HCT116 (cell line): Measurements from ENCODE around the gene ASXL2. TPM values are rescaled to one million over a fixed set of nuclear protein-coding genes. Genes with fewer than 3 reads are reported as not detected.

Experiments
- ATAC-seq: fragments of 200-7000 bp; cut with Tn5 transposase; 2 replicates; pipeline ENCODE4 v1.9.1; 2020; ENCODE audit warnings: mild to moderate bottlenecking, moderate library complexity
- BruUV-seq: library from RNA; stranded (reverse); fragments of 400-500 nt; replicated peaks from 2 replicates; lab custom pipeline; 2021; lab: Mats Ljungman, UMichigan
- CTCF ChIA-PET: fragments of 300-600 bp; sonication (Branson Sonifier 250); formaldehyde crosslinking; loops from one replicate; lab custom pipeline; 2021; ENCODE audit warnings: antibody characterized with exemption; lab: Charles Lee
- POLR2A ChIA-PET: fragments of 300-600, 350-600 bp; sonication (Branson Sonifier 250); formaldehyde crosslinking; loops from one replicate; lab custom pipeline; 2021; ENCODE audit warnings: antibody characterized with exemption; lab: Charles Lee
- RAD21 ChIA-PET, 2 experiments: fragments of 300-600 bp; sonication (Branson Sonifier 250); formaldehyde crosslinking; loops; one replicate each; lab custom pipeline; 2023; ENCODE audit warnings: low total read pairs in 2 of 2; ENCODE audit not compliant: uncharacterized antibody in 2 of 2, unreplicated experiment in 2 of 2, low non-redundant PET in 1 of 2; lab: Charles Lee
- DNase-seq: peaks from one replicate; pipeline ENCODE4 v3.0.0-alpha.2; 2010; ENCODE audit warnings: low read depth, low spot score
- H2AFZ ChIP-seq: fragments of 200-600 bp; shearing (Covaris generic), sonication (generic); 2 replicates; pipeline ENCODE4 v1.6.1; 2017; ENCODE audit warnings: low read depth, mixed run types, mixed read lengths, antibody characterized with exemption, low read length; ENCODE audit not compliant: poor library complexity, severe bottlenecking
- H3K27ac ChIP-seq: 2 replicates; pipeline ENCODE4 v1.5.1; 2012; ENCODE audit warnings: low read depth, low read length
- H3K27me3 ChIP-seq: fragments of 200-600 bp; sonication (generic); 2 replicates; pipeline ENCODE4 v1.6.1; 2016; ENCODE audit warnings: mixed run types, low read length, mixed read lengths; ENCODE audit not compliant: insufficient read depth
- H3K36me3 ChIP-seq, 2 experiments: fragments of 200-500 bp in 1 of 2; fragments of 200-600 bp in 1 of 2; sonication (Bioruptor generic) in 1 of 2; sonication (generic) in 1 of 2; 2 replicates each; pipeline versions ENCODE4 v1.5.1 to v1.6.1; 2014 to 2016; ENCODE audit warnings: low read length in 2 of 2, inconsistent platforms in 1 of 2, mixed read lengths in 1 of 2, mixed run types in 1 of 2; ENCODE audit not compliant: insufficient read depth in 2 of 2, control insufficient read depth in 1 of 2
- H3K4me1 ChIP-seq, 2 experiments: fragments of 200-600 bp in 1 of 2; sonication (generic) in 1 of 2; 2 replicates each; pipeline versions ENCODE4 v1.5.1 to v1.6.1; 2012 to 2017; ENCODE audit warnings: low read length in 2 of 2, inconsistent platforms in 1 of 2, mild to moderate bottlenecking in 1 of 2, mixed read lengths in 1 of 2, mixed run types in 1 of 2, moderate library complexity in 1 of 2; ENCODE audit not compliant: insufficient read depth in 2 of 2, control insufficient read depth in 1 of 2
- H3K4me2 ChIP-seq: fragments of 200-600 bp; sonication (generic); 2 replicates; pipeline ENCODE4 v1.6.1; 2017; ENCODE audit warnings: mixed run types, low read length, mixed read lengths
- H3K4me3 ChIP-seq, 2 experiments: fragments of 200-600 bp in 1 of 2; sonication (generic) in 1 of 2; replicated peaks in 1 of 2; 2 replicates each; pipeline ENCODE4 v1.5.1; 2011 to 2016; ENCODE audit warnings: low read length in 2 of 2, control low read depth in 1 of 2, low read depth in 1 of 2, mild to moderate bottlenecking in 1 of 2, mixed read lengths in 1 of 2, mixed run types in 1 of 2
- H3K79me2 ChIP-seq: fragments of 200-600 bp; sonication (generic); 2 replicates; pipeline ENCODE4 v1.6.1; 2017; ENCODE audit warnings: mild to moderate bottlenecking, mixed run types, low read length, moderate library complexity, mixed read lengths; ENCODE audit not compliant: insufficient read depth
- H3K9ac ChIP-seq: fragments of 200-600 bp; sonication (generic); 2 replicates; pipeline ENCODE4 v1.6.1; 2016; ENCODE audit warnings: low read length, mixed read lengths
- H3K9me2 ChIP-seq: fragments of 200-600 bp; sonication (generic), shearing (Covaris generic); 2 replicates; pipeline ENCODE4 v1.6.1; 2017; ENCODE audit warnings: mixed run types, mild to moderate bottlenecking, moderate library complexity; ENCODE audit not compliant: insufficient read depth
- H3K9me3 ChIP-seq, 2 experiments: fragments of 200-500 bp in 1 of 2; fragments of 200-600 bp in 1 of 2; sonication (Bioruptor generic) in 1 of 2; sonication (generic) in 1 of 2; 2 replicates each; pipeline ENCODE4 v1.6.1; 2014 to 2017; ENCODE audit warnings: low read length in 2 of 2, mixed read lengths in 2 of 2, inconsistent platforms in 1 of 2, low read depth in 1 of 2, mild to moderate bottlenecking in 1 of 2, mixed run types in 1 of 2, moderate library complexity in 1 of 2; ENCODE audit not compliant: control insufficient read depth in 1 of 2, insufficient read depth in 1 of 2
- H4K20me1 ChIP-seq: fragments of 200-600 bp; sonication (generic), shearing (Covaris generic); 2 replicates; pipeline ENCODE4 v1.6.1; 2017; ENCODE audit warnings: mixed run types, mild to moderate bottlenecking, moderate library complexity; ENCODE audit not compliant: insufficient read depth
- ATF3 ChIP-seq: IDR thresholded peaks from 2 replicates; pipeline ENCODE4 v1.6.1; 2012
- CBX3 ChIP-seq: IDR thresholded peaks from 2 replicates; pipeline ENCODE4 v1.6.1; 2012; ENCODE audit warnings: low read depth
- EGR1 ChIP-seq: IDR thresholded peaks from 2 replicates; pipeline ENCODE4 v1.6.1; 2012; ENCODE audit warnings: low read depth
- EZH2 ChIP-seq: fragments of 200-600 bp; sonication (generic); IDR thresholded peaks from 2 replicates; pipeline ENCODE4 v1.6.1; 2017; ENCODE audit warnings: antibody characterized with exemption, mixed run types
- EZH2phosphoT487 ChIP-seq: fragments of 200-600 bp; IDR thresholded peaks from 2 replicates; pipeline ENCODE4 v1.6.1; 2018; ENCODE audit warnings: antibody characterized with exemption, borderline replicate concordance
- FOSL1 ChIP-seq: IDR thresholded peaks from 2 replicates; pipeline ENCODE4 v1.6.1; 2012; ENCODE audit warnings: low read depth
- JUND ChIP-seq: IDR thresholded peaks from 2 replicates; pipeline ENCODE4 v1.6.1; 2012
- POLR2A ChIP-seq: IDR thresholded peaks from 2 replicates; pipeline ENCODE4 v1.7.0; 2011; ENCODE audit warnings: borderline replicate concordance; ENCODE audit not compliant: insufficient read depth, insufficient read length; ENCODE audit errors: extremely low read depth
- RAD21 ChIP-seq: IDR thresholded peaks from 2 replicates; pipeline ENCODE4 v1.6.1; 2012; ENCODE audit warnings: low read depth, mild to moderate bottlenecking
- SIN3A ChIP-seq: IDR thresholded peaks from 2 replicates; pipeline ENCODE4 v1.6.1; 2012; ENCODE audit warnings: low read depth
- SP1 ChIP-seq: IDR thresholded peaks from 2 replicates; pipeline ENCODE4 v1.6.1; 2012; ENCODE audit warnings: low read depth
- SRF ChIP-seq: IDR thresholded peaks from 2 replicates; pipeline ENCODE4 v1.6.1; 2012; ENCODE audit warnings: low read depth
- TCF7L2 ChIP-seq: IDR thresholded peaks from 2 replicates; pipeline ENCODE4 v1.7.0; 2011; ENCODE audit warnings: borderline replicate concordance, inconsistent platforms; ENCODE audit not compliant: insufficient read depth, insufficient read length; ENCODE audit errors: extremely low read depth
- ZFX ChIP-seq: fragments of 450-650 bp; IDR thresholded peaks from 2 replicates; pipeline ENCODE4 v1.6.1; 2017
- intact Hi-C: fragments of 100-400 bp; cut with micrococcal nuclease; formaldehyde crosslinking; loops from 2 replicates; pipeline ENCODE4 v1.10.0; 2022
- total RNA-seq: library from RNA; stranded (reverse); gene quantifications from one replicate; pipeline ENCODE4 v1.2.1, GENCODE V29; 2021; ENCODE audit not compliant: unreplicated experiment
- TF ChIP-seq, protein P1 (sequence below), 3 experiments: fragments of 200-600 bp in 1 of 3; sonication (generic) in 1 of 3; IDR thresholded peaks in 2 of 3; conservative IDR thresholded peaks in 1 of 3; 2 replicates each; pipeline ENCODE4 v1.5.1; 2012 to 2017; ENCODE audit warnings: low read depth in 2 of 3, low read length in 2 of 3, antibody characterized with exemption in 1 of 3, borderline replicate concordance in 1 of 3, control low read depth in 1 of 3, mild to moderate bottlenecking in 1 of 3, mixed read lengths in 1 of 3, mixed run types in 1 of 3, moderate library complexity in 1 of 3; ENCODE audit not compliant: insufficient read depth in 1 of 3
- TF ChIP-seq, protein P2 (sequence below): IDR thresholded peaks from 2 replicates; pipeline ENCODE4 v1.6.1; 2012; ENCODE audit warnings: low read depth

Gene ASXL2
- total RNA-seq, 1 experiment from 2014 or later: 29.2 TPM

- TF ChIP-seq EGR1: no peak
- no peak for TF ChIP-seq CBX3
- no peak for TF ChIP-seq SRF
- TF ChIP-seq POLR2A: no peak
- TF ChIP-seq EZH2phosphoT487: no peak
- no peak for TF ChIP-seq SP1
- TF ChIP-seq, all 23 proteins: peak for 0
These were observed 157.7 kb downstream of the ASXL2 start (continued) for GRCh38 chr2:25720575-25720974.

DNA sequence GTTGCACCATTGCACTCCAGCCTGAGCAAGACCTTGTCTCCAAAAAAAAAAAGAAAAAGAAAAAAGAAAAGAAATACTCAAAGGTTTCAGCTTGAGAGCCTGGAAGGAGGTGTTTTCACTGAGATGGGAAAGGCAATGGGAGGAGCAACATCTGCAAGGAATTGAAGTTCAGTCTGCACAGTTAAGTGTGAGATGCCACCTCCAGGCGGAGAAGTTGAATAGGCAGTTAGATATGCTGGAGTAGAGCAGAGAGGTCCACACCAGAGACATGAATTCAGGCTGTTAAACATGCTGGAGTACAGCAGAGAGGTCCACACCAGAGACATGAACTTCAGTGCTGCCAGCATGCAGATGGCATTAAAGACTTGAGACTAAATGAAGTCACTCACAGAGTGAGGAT lies 163.5 kb downstream of the ASXL2 start:
- H3K36me3 ChIP-seq: no peaks in the 10 kb centered on the region
- peak; percentile 40; the same call in 1 of the 2 replicates for TF ChIP-seq RAD21
- no peak for TF ChIP-seq ZFX
- TF ChIP-seq, all 23 proteins: peak for 1
- ChIA-PET CTCF (no interaction called here), POLR2A (no interaction called here), RAD21 (no interaction called here)
- ATAC-seq (peak; percentile 70; the same call in 1 of the 2 replicates), DNase-seq (no peak)
- intact Hi-C loops: no loop called here
- no peak overlapping the region for H3K27ac ChIP-seq
- H3K9ac ChIP-seq: no peak overlapping the region
- no peaks in the 10 kb centered on the region for H4K20me1 ChIP-seq
- H3K4me1 ChIP-seq: no peaks in the 10 kb centered on the region
- no peak overlapping the region for H3K4me2 ChIP-seq
- no peaks in the 10 kb centered on the region for H3K9me3 ChIP-seq
- no peaks in the 10 kb centered on the region for H3K9me2 ChIP-seq
- H2AFZ ChIP-seq: no peak overlapping the region
- H3K4me3 ChIP-seq: no peak overlapping the region
- no TSS peak for BruUV-seq
- no peaks in the 10 kb centered on the region for H3K27me3 ChIP-seq
- no peaks in the 10 kb centered on the region for H3K79me2 ChIP-seq

DNA sequence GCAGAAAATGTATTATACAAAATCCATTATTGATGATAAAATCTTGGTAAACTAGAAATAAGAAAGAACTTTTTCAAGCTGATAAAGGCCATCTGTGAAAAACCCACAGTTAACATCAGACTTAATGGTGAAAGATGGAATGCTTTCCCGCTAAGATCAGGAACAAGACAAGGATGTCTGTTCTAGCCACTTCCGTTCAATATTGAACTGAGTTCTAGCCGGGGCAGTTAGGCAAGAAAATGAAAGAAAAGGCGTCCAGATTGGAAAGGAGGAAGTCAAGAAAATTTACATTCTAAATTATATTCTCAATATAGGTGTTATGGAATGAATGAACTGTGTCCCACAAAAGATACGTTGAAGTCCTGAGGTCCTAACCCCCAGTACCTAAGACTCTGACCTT lies 165.8 kb downstream of the ASXL2 start:
- no peak overlapping the region for H3K4me2 ChIP-seq
- ChIA-PET CTCF (no interaction called here), POLR2A (no interaction called here), RAD21 (no interaction called here)
- no peak overlapping the region for H3K27ac ChIP-seq
- ATAC-seq (no peak), DNase-seq (no peak)
- no peak overlapping the region for H3K4me3 ChIP-seq
- no peaks in the 10 kb centered on the region for H3K9me3 ChIP-seq
- no peaks in the 10 kb centered on the region for H3K36me3 ChIP-seq
- H3K27me3 ChIP-seq: no peaks in the 10 kb centered on the region
- no peaks in the 10 kb centered on the region for H4K20me1 ChIP-seq
- no peak for TF ChIP-seq CBX3
- no peak for TF ChIP-seq JUND
- TF ChIP-seq SIN3A: no peak
- TF ChIP-seq TCF7L2: no peak
- no peak for TF ChIP-seq EZH2
- no peak for TF ChIP-seq FOSL1
- TF ChIP-seq, protein P1, sequence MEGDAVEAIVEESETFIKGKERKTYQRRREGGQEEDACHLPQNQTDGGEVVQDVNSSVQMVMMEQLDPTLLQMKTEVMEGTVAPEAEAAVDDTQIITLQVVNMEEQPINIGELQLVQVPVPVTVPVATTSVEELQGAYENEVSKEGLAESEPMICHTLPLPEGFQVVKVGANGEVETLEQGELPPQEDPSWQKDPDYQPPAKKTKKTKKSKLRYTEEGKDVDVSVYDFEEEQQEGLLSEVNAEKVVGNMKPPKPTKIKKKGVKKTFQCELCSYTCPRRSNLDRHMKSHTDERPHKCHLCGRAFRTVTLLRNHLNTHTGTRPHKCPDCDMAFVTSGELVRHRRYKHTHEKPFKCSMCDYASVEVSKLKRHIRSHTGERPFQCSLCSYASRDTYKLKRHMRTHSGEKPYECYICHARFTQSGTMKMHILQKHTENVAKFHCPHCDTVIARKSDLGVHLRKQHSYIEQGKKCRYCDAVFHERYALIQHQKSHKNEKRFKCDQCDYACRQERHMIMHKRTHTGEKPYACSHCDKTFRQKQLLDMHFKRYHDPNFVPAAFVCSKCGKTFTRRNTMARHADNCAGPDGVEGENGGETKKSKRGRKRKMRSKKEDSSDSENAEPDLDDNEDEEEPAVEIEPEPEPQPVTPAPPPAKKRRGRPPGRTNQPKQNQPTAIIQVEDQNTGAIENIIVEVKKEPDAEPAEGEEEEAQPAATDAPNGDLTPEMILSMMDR (IDR thresholded peaks at IDR 0.05 in 2 of 3, conservative IDR thresholded peaks at IDR 0.05 in 1 of 3; ENCODE audit: borderline replicate concordance in 1 of 3, insufficient read depth in 1 of 3, low read depth in 2 of 3, low read length in 2 of 3): no peak
- no peak for TF ChIP-seq ATF3
- TF ChIP-seq, protein P2, sequence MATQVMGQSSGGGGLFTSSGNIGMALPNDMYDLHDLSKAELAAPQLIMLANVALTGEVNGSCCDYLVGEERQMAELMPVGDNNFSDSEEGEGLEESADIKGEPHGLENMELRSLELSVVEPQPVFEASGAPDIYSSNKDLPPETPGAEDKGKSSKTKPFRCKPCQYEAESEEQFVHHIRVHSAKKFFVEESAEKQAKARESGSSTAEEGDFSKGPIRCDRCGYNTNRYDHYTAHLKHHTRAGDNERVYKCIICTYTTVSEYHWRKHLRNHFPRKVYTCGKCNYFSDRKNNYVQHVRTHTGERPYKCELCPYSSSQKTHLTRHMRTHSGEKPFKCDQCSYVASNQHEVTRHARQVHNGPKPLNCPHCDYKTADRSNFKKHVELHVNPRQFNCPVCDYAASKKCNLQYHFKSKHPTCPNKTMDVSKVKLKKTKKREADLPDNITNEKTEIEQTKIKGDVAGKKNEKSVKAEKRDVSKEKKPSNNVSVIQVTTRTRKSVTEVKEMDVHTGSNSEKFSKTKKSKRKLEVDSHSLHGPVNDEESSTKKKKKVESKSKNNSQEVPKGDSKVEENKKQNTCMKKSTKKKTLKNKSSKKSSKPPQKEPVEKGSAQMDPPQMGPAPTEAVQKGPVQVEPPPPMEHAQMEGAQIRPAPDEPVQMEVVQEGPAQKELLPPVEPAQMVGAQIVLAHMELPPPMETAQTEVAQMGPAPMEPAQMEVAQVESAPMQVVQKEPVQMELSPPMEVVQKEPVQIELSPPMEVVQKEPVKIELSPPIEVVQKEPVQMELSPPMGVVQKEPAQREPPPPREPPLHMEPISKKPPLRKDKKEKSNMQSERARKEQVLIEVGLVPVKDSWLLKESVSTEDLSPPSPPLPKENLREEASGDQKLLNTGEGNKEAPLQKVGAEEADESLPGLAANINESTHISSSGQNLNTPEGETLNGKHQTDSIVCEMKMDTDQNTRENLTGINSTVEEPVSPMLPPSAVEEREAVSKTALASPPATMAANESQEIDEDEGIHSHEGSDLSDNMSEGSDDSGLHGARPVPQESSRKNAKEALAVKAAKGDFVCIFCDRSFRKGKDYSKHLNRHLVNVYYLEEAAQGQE: no peak
- TF ChIP-seq SP1: no peak
- no peak for TF ChIP-seq EGR1
- no peaks in the 10 kb centered on the region for H3K79me2 ChIP-seq
- H3K9ac ChIP-seq: no peak overlapping the region
- no peak overlapping the region for H2AFZ ChIP-seq
- intact Hi-C loops: no loop called here
- no TSS peak for BruUV-seq
- no peaks in the 10 kb centered on the region for H3K9me2 ChIP-seq
- H3K4me1 ChIP-seq: no peaks in the 10 kb centered on the region
